Naive thymus-derived CD8-positive, alpha-beta T cell (primary cell): Measurements from ENCODE around the gene DNAJC30. TPM values are rescaled to one million over a fixed set of nuclear protein-coding genes. Genes with fewer than 3 reads are reported as not detected.
"Not testable (repeated sequence)": the region's sequence is repeated elsewhere in the genome, so short reads cannot be mapped to it uniquely, and the experiment has no call there.

ENCODE experiments used
- ATAC-seq, 2 donors: fragments of 150-1000 bp; cut with Tn5 transposase in 1 of 2; sonication (Bioruptor Pico), chemical (Tn5 transposase) in 1 of 2; 1 replicate in 1 of 2; 2 replicates in 1 of 2; pipeline ENCODE4 v1.10.0; 2021; ENCODE audit warnings: mild to moderate bottlenecking in 2 of 2, moderate library complexity in 2 of 2
- POLR2A ChIA-PET: fragments of 350-600 bp; sonication (Branson Sonifier 250); formaldehyde crosslinking; loops from one replicate; lab custom pipeline; 2021; ENCODE audit warnings: antibody characterized with exemption; lab: Charles Lee
- DNase-seq, 10 donors: peaks; one replicate each; pipeline versions ENCODE4 v3.0.0 to v3.0.0-alpha.2; 2020 to 2022
- H3K27ac Mint-ChIP-seq, 10 donors: one replicate each; pipeline ENCODE4 v1.8.0; 2020 to 2022; ENCODE audit warnings: mild to moderate bottlenecking in 10 of 10, mixed read lengths in 10 of 10, moderate library complexity in 4 of 10, inconsistent platforms in 1 of 10
- H3K27me3 Mint-ChIP-seq, 5 donors: one replicate each; pipeline ENCODE4 v1.8.0; 2021 to 2022; ENCODE audit warnings: mixed read lengths in 5 of 5
- H3K36me3 Mint-ChIP-seq, 3 donors: one replicate each; pipeline ENCODE4 v1.8.0; 2020 to 2022; ENCODE audit warnings: mixed read lengths in 3 of 3, mild to moderate bottlenecking in 2 of 3, inconsistent platforms in 1 of 3
- H3K4me1 Mint-ChIP-seq, 4 donors: one replicate each; pipeline ENCODE4 v1.8.0; 2021 to 2022; ENCODE audit warnings: mixed read lengths in 4 of 4
- H3K4me3 Mint-ChIP-seq, 10 donors: one replicate each; pipeline ENCODE4 v1.8.0; 2020 to 2022; ENCODE audit warnings: mild to moderate bottlenecking in 10 of 10, mixed read lengths in 10 of 10, moderate library complexity in 6 of 10, inconsistent platforms in 1 of 10
- H3K9me3 Mint-ChIP-seq, 9 donors: one replicate each; pipeline ENCODE4 v1.8.0; 2020 to 2022; ENCODE audit warnings: mixed read lengths in 9 of 9, mild to moderate bottlenecking in 3 of 9, inconsistent platforms in 1 of 9, moderate library complexity in 1 of 9
- polyA plus RNA-seq, 3 donors: library from polyadenylated mRNA; unstranded; fragments of 300-500 nt; fragmentation: Illumina TruSeq; gene quantifications; one replicate each; pipeline ENCODE4 v1.2.3, GENCODE V29; 2021
- total RNA-seq, 8 experiments: library from RNA in 2 of 8; stranded (reverse) in 2 of 8; gene quantifications; one replicate each; pipeline ENCODE4 v1.2.3 and lab custom pipeline; 2021 to 2026

Gene DNAJC30
- total and polyA plus RNA-seq, 5 experiments from 2014 or later, result 10.1 to 23.7 (median 13.3) TPM

- no peak for ATAC-seq
- H3K27me3 Mint-ChIP-seq, result peaks cover 19 to 41% (median 32%) of the 10 kb centered on the region in 5 donors
Measured at GRCh38 chr7:73659983-73660382, 23.3 kb downstream of the DNAJC30 start.

GRCh38 chr7:73655309-73655708 is 27.9 kb downstream of the DNAJC30 start:
- H3K36me3 Mint-ChIP-seq, POLR2A ChIA-PET, ATAC-seq, H3K4me1 Mint-ChIP-seq, DNase-seq, H3K27ac Mint-ChIP-seq, H3K4me3 Mint-ChIP-seq, H3K9me3 Mint-ChIP-seq: not testable (repeated sequence)
- H3K27me3 Mint-ChIP-seq, result peaks cover 12 to 35% (median 25%) of the 10 kb centered on the region in 5 donors

More at GRCh38 chr7:73659983-73660382, 23.3 kb downstream of the DNAJC30 start:
- Mint-ChIP-seq H3K9me3 (peaks cover 0 to 8% (median 4%) of the 10 kb centered on the region in 9 donors), H3K27ac (no peak overlapping the region), H3K4me1 (peaks cover 0 to 2% (median 0%) of the 10 kb centered on the region in 4 donors), H3K36me3 (peaks cover 0 to 6% (median 4%) of the 10 kb centered on the region in 3 donors), H3K4me3 (no peak overlapping the region)
- no peak for DNase-seq
- POLR2A ChIA-PET, result no interaction called here

GRCh38 chr7:73652541-73652949 is 30.7 kb downstream of the DNAJC30 start:
- Mint-ChIP-seq H3K9me3 (no peaks in the 10 kb centered on the region), H3K4me1 (peaks cover 9 to 20% (median 12%) of the 10 kb centered on the region in 4 donors), H3K4me3 (no peak overlapping the region), H3K27ac (no peak overlapping the region), H3K27me3 (peaks cover 17 to 54% (median 45%) of the 10 kb centered on the region in 5 donors), H3K36me3 (peaks cover 0 to 4% (median 0%) of the 10 kb centered on the region in 3 donors)
- ATAC-seq (no peak), DNase-seq (no peak)
- POLR2A ChIA-PET, result no interaction called here

- POLR2A ChIA-PET, result no interaction called here
- Mint-ChIP-seq H3K27ac (peak overlapping the region in 1 of 10 donors; percentile 43), H3K9me3 (no peaks in the 10 kb centered on the region), H3K27me3 (peaks cover 24 to 72% (median 55%) of the 10 kb centered on the region in 5 donors), H3K4me3 (no peak overlapping the region), H3K4me1 (peaks cover 11 to 20% (median 12%) of the 10 kb centered on the region in 4 donors), H3K36me3 (peaks cover 0 to 4% (median 0%) of the 10 kb centered on the region in 3 donors)
- ATAC-seq (no peak), DNase-seq (no peak)
Measured at GRCh38 chr7:73650524-73650923, 32.7 kb downstream of the DNAJC30 start.

- H3K4me1 Mint-ChIP-seq, result peaks cover 11 to 20% (median 12%) of the 10 kb centered on the region in 4 donors
- no peaks in the 10 kb centered on the region for H3K9me3 Mint-ChIP-seq
- H3K4me3 Mint-ChIP-seq, result peak overlapping the region in 7 of 10 donors; percentile 28 to 78 (median 63)
- peak overlapping the region in 2 of 10 donors; percentile 3 to 25 for H3K27ac Mint-ChIP-seq
- POLR2A ChIA-PET, result no interaction called here
- peaks cover 24 to 75% (median 50%) of the 10 kb centered on the region in 5 donors for H3K27me3 Mint-ChIP-seq
- ATAC-seq (no peak), DNase-seq (no peak)
- H3K36me3 Mint-ChIP-seq, result peaks cover 0 to 4% (median 0%) of the 10 kb centered on the region in 3 donors
Measured at GRCh38 chr7:73649576-73649975, 33.7 kb downstream of the DNAJC30 start.

- Mint-ChIP-seq H3K36me3 (peaks cover 0 to 4% (median 0%) of the 10 kb centered on the region in 3 donors), H3K27ac (peak overlapping the region in 1 of 10 donors; percentile 66)
- POLR2A ChIA-PET, result no interaction called here
Measured at GRCh38 chr7:73648593-73649332, 34.5 kb downstream of the DNAJC30 start.

GRCh38 chr7:73647725-73648592 is 35.3 kb downstream of the DNAJC30 start:
- peak in 7 of 10 donors; percentile 16 to 41 (median 30) for DNase-seq
- peak; percentile 87 to 94 for ATAC-seq
- peak overlapping the region; percentile 46 to 82 (median 66) for H3K4me3 Mint-ChIP-seq
- H3K4me1 Mint-ChIP-seq, result peaks cover 11 to 20% (median 12%) of the 10 kb centered on the region in 4 donors
- peaks cover 0 to under 1% (median 0%) of the 10 kb centered on the region in 9 donors for H3K9me3 Mint-ChIP-seq
- peaks cover 0 to 4% (median 0%) of the 10 kb centered on the region in 3 donors for H3K36me3 Mint-ChIP-seq
- H3K27me3 Mint-ChIP-seq, result peaks cover 23 to 74% (median 49%) of the 10 kb centered on the region in 5 donors
- peak overlapping the region in 1 of 10 donors; percentile 66 for H3K27ac Mint-ChIP-seq
- POLR2A ChIA-PET, result interaction anchor here (0.7 kb wide), 1 partner anchor 42 kb away, joined by 7 read pairs; no protein-coding TSS in a partner anchor

More at GRCh38 chr7:73648593-73649332, 34.5 kb downstream of the DNAJC30 start:
- H3K4me1 Mint-ChIP-seq, result peaks cover 11 to 20% (median 12%) of the 10 kb centered on the region in 4 donors
- DNase-seq, result no peak
- H3K9me3 Mint-ChIP-seq, result no peaks in the 10 kb centered on the region
- peaks cover 24 to 77% (median 50%) of the 10 kb centered on the region in 5 donors for H3K27me3 Mint-ChIP-seq
- ATAC-seq, result no peak
- peak overlapping the region; percentile 46 to 82 (median 66) for H3K4me3 Mint-ChIP-seq

GRCh38 chr7:73646785-73647724 is 36.2 kb downstream of the DNAJC30 start:
- POLR2A ChIA-PET, result interaction anchor here (0.7 kb wide), 1 partner anchor 41 kb away, joined by 7 read pairs; no protein-coding TSS in a partner anchor
- H3K4me1 Mint-ChIP-seq, result peaks cover 11 to 20% (median 12%) of the 10 kb centered on the region in 4 donors
- peaks cover 18 to 72% (median 44%) of the 10 kb centered on the region in 5 donors for H3K27me3 Mint-ChIP-seq
- peaks cover 0 to 4% (median under 1%) of the 10 kb centered on the region in 3 donors for H3K36me3 Mint-ChIP-seq
- H3K27ac Mint-ChIP-seq, result no peak overlapping the region
- no peak for ATAC-seq
- DNase-seq, result no peak
- H3K4me3 Mint-ChIP-seq, result peak overlapping the region in 9 of 10 donors; percentile 15 to 78 (median 54)
- H3K9me3 Mint-ChIP-seq, result peaks cover 0 to 3% (median under 1%) of the 10 kb centered on the region in 9 donors

GRCh38 chr7:73645643-73646174 is 37.5 kb downstream of the DNAJC30 start:
- Mint-ChIP-seq H3K4me3 (no peak overlapping the region), H3K27ac (peak overlapping the region in 3 of 10 donors; percentile 12 to 52 (median 30)), H3K36me3 (peaks cover 0 to 4% (median 4%) of the 10 kb centered on the region in 3 donors), H3K9me3 (peaks cover 0 to 15% (median 3%) of the 10 kb centered on the region in 9 donors), H3K4me1 (peaks cover 11 to 20% (median 12%) of the 10 kb centered on the region in 4 donors), H3K27me3 (peaks cover 16 to 60% (median 37%) of the 10 kb centered on the region in 5 donors)
- POLR2A ChIA-PET, result no interaction called here
- ATAC-seq, result no peak
- no peak for DNase-seq

GRCh38 chr7:73644688-73645286 is 38.5 kb downstream of the DNAJC30 start:
- no peak overlapping the region for H3K4me3 Mint-ChIP-seq
- no peak overlapping the region for H3K27ac Mint-ChIP-seq
- H3K36me3 Mint-ChIP-seq, result peaks cover 0 to 4% (median 4%) of the 10 kb centered on the region in 3 donors
- POLR2A ChIA-PET, result no interaction called here
- DNase-seq, result no peak
- peaks cover 16 to 51% (median 32%) of the 10 kb centered on the region in 5 donors for H3K27me3 Mint-ChIP-seq
- ATAC-seq, result no peak
- H3K4me1 Mint-ChIP-seq, result peaks cover 11 to 19% (median 12%) of the 10 kb centered on the region in 4 donors
- peaks cover 0 to 19% (median 3%) of the 10 kb centered on the region in 9 donors for H3K9me3 Mint-ChIP-seq

- ATAC-seq (no peak), DNase-seq (no peak)
- no peak overlapping the region for H3K27ac Mint-ChIP-seq
- POLR2A ChIA-PET, result no interaction called here
- H3K36me3 Mint-ChIP-seq, result peaks cover 0 to 4% (median 0%) of the 10 kb centered on the region in 3 donors
- peaks cover 0 to 21% (median 3%) of the 10 kb centered on the region in 9 donors for H3K9me3 Mint-ChIP-seq
- no peak overlapping the region for H3K4me3 Mint-ChIP-seq
- H3K27me3 Mint-ChIP-seq, result peaks cover 8 to 34% (median 17%) of the 10 kb centered on the region in 5 donors
- peaks cover 0 to 2% (median under 1%) of the 10 kb centered on the region in 4 donors for H3K4me1 Mint-ChIP-seq
Measured at GRCh38 chr7:73642834-73643233, 40.4 kb downstream of the DNAJC30 start.
